Superior temporal gyrus (tissue), 1 donor: Measurements from ENCODE around the gene COG2.
"Not testable (repeated sequence)": the region's sequence is repeated elsewhere in the genome, so short reads cannot be mapped to it uniquely, and the experiment has no call there.

Experiments
- DNase-seq: peaks from one replicate; pipeline ENCODE4 v3.0.0-alpha.2; 2016; ENCODE audit errors: extremely low spot score

The COG2 gene

GRCh38 chr1:230713915-230714764 is 71.9 kb downstream of the COG2 start, which contains the start of gene AGT:
TSS of gene AGT (minus strand) at chr1:230714122. CDS start at chr1:230710823, 3,299 bp downstream.
- peak; percentile 90 for DNase-seq

GRCh38 chr1:230715510-230715909 is 73.2 kb downstream of the COG2 start:
- DNase-seq: no peak

- DNase-seq: not testable (repeated sequence)
Measured at GRCh38 chr1:230716453-230716852, 74.2 kb downstream of the COG2 start.

GRCh38 chr1:230717251-230717650 is 75.0 kb downstream of the COG2 start:
- no peak for DNase-seq

DNA sequence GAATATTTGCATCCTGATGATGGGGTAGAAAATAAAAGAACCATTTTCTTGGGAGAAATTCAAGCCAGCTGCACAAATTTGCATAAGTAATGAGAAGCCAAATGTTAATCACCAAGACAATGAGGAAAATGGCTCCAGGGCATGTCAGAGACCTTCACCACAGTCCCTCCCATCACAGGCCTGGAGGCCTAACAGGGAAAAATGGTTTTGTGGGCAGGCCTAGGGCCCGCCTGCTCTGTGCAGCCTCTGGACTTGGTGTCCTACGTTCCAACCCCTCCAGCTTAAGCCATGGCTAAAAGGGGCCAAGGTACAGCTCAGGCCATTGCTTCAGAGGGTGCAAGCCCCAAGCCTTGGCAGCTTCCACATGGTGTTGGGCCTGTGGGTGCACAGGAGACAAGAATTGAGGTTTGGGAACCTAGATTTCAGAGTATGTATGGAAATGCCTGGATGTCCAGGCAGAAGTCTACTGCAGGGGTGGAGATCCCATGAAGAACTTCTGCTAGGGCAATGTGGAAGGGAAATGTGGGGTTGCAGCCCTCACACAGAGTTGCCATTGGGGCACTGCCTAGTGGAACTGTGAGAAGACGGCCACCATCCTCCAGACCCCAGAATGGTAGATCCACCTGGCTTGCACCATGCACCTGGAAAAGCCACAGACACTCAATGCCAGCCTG is 79.7 kb downstream of the COG2 start:
- not testable (repeated sequence) for DNase-seq

DNA sequence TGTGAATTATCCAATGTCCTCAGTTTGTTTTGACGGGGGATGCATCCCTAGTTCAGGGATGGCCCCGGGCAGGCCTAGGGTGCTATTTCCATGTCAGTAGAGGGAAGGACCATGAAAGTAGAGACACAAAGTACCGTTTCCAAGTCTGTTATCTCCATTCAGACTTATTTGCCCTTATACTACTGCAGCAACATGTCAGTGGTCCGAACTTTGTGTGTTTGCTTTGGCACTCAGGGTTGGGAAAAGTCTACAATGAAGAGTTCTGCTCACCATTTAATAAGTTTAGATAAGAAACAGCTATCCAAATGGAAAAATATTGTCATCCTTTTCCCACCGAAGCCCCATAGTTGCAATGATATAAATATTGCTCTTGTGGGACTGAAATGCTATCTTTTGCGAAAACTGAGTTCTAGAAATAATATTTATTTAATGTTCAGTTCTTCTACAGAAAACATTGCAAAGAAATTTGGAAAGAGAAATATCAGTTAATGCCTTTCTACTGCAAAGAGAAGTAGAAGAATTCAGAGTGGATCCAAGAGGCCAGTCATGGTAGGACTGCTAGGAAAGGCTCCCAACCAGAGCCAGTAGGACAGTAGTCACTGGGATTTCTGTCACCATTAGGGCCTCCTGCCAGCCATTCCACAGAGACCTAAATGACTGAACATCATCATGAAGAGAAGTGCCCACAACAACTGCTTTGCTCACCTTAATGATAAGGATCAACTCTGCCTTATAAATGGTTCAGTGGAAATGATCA is 83.2 kb downstream of the COG2 start:
- no peak for DNase-seq

GRCh38 chr1:230728710-230729392 is 86.6 kb downstream of the COG2 start:
- no peak for DNase-seq

DNA sequence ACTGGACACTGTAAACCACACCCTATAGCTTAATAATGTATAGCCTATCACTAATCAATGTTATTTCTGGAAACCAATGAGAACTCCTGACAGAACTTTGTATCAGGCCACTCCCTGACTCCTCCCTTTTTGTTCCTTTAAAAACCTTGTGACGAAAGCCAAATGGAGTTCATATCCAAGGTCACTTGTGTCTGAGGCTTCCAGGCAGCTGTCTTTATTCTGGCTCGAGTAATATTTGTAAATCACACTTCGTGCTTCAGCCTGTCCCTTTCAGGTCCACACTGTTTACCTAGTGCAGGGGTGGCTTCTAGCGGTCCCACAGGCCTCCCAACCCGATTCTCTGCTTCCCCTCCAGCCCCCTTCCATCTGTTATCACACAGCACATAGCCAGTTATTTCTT is 88.7 kb downstream of the COG2 start:
- DNase-seq: no peak

- DNase-seq: no peak
Measured at GRCh38 chr1:230735447-230735846, 93.2 kb downstream of the COG2 start.

DNA sequence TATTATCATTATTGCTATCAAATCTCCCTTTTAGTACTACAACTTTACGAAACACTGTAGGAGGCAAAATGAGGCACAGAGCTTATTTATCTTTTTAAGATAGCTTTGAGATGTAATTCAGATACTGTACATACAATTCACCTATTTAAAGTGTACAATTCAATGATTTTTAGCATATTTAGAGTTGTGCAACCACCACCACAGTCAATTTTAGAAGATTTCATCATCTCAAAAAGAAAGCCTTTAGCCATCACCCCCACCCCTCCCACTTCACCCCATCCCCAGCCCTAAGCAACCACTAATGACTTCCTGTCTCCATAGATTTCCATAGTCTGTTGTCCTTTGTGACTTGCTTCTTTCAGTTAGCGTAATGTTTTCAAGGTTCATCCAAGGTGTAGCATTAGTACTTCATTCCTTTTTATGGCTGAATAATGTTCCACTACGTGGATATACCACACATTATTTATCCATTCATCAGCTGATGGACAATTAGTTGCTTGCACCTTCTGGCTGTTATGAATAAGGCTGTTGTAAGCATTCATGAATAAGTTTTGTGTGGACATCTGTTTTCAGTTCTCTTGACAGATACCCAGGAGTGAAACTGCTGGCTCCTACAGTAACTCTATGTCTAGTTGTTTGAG is 95.5 kb downstream of the COG2 start:
- no peak for DNase-seq

DNA sequence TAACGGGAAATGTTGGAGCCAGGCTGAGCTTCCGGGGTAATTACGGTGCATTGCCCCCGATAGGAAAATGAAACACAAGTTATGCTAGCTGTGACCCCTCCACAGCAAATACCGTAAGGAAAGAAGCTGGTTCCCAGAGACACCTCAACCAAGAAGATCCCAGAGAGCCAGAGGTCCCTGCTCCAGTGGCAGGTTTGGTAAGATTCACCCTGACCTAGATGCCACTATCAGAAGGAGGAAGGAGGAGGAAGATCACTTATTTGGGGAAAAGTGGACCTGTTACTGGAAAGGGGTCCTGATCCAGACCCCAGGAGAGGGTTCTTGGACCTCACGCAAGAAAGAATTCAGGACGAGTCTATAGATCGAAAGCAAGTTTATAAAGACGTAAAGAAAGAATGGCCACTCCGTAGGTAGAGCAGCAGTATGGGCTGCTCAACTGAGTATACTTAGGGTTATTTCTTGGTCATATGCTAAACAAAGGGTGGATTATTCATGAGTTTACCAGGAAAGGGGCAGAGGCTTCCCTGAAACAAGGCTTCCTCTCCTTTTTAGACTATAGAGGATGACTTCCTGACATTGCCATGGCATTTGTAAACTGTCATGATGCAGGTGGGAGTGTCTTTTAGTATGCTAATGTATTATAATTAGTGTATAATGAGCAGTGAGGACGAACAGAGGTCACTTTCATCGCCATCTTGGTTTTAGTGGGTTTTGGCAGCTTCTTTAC is 97.4 kb downstream of the COG2 start:
- no peak for DNase-seq
